HG03520 (cell line): ENCODE measurements around the gene PLXNA2.

Source experiments
- ATAC-seq: cut with Tn5 transposase; IDR thresholded peaks from one replicate; pipeline ENCODE4 v1.9.1; 2021; ENCODE audit warnings: mild to moderate bottlenecking, moderate library complexity; ENCODE audit not compliant: unreplicated experiment

PLXNA2 gene

GRCh38 chr1:208101661-208102431, 142.3 kb downstream of the PLXNA2 start:
- ATAC-seq: no peak

- ATAC-seq: no peak
Measured at GRCh38 chr1:208100906-208101305, 143.3 kb downstream of the PLXNA2 start.

GRCh38 chr1:208100106-208100505, 144.1 kb downstream of the PLXNA2 start:
- no peak for ATAC-seq

- ATAC-seq: no peak
Measured at GRCh38 chr1:208098773-208099172, 145.4 kb downstream of the PLXNA2 start.

GRCh38 chr1:208093754-208094719, 150.1 kb downstream of the PLXNA2 start:
- ATAC-seq: no peak

GRCh38 chr1:208093046-208093445, 151.1 kb downstream of the PLXNA2 start:
- ATAC-seq: no peak

- no peak for ATAC-seq
Measured at GRCh38 chr1:208090388-208091301, 153.5 kb downstream of the PLXNA2 start.

GRCh38 chr1:208089761-208090370, 154.3 kb downstream of the PLXNA2 start:
- no peak for ATAC-seq

GRCh38 chr1:208089149-208089548, 155.0 kb downstream of the PLXNA2 start:
- no peak for ATAC-seq

- no peak for ATAC-seq
Measured at GRCh38 chr1:208088319-208088718, 155.9 kb downstream of the PLXNA2 start.

- no peak for ATAC-seq
Measured at GRCh38 chr1:208085655-208086515, 158.3 kb downstream of the PLXNA2 start.

GRCh38 chr1:208084764-208085163, 159.4 kb downstream of the PLXNA2 start:
- no peak for ATAC-seq

- ATAC-seq: no peak
Measured at GRCh38 chr1:208084220-208084619, 160.0 kb downstream of the PLXNA2 start.

GRCh38 chr1:208083715-208084085, 160.5 kb downstream of the PLXNA2 start:
- ATAC-seq: no peak

GRCh38 chr1:208083016-208083714, 161.0 kb downstream of the PLXNA2 start:
- no peak for ATAC-seq

GRCh38 chr1:208081972-208082371, 162.2 kb downstream of the PLXNA2 start:
- no peak for ATAC-seq

- ATAC-seq: no peak
Measured at GRCh38 chr1:208080396-208081286, 163.5 kb downstream of the PLXNA2 start.

- ATAC-seq: no peak
Measured at GRCh38 chr1:208079161-208079560, 165.0 kb downstream of the PLXNA2 start.
